ENCODE measurements around the gene SCIN.
A peak's percentile ranks its signal among the peaks of the same experiment; 100 is the strongest.

SCIN gene

DNA sequence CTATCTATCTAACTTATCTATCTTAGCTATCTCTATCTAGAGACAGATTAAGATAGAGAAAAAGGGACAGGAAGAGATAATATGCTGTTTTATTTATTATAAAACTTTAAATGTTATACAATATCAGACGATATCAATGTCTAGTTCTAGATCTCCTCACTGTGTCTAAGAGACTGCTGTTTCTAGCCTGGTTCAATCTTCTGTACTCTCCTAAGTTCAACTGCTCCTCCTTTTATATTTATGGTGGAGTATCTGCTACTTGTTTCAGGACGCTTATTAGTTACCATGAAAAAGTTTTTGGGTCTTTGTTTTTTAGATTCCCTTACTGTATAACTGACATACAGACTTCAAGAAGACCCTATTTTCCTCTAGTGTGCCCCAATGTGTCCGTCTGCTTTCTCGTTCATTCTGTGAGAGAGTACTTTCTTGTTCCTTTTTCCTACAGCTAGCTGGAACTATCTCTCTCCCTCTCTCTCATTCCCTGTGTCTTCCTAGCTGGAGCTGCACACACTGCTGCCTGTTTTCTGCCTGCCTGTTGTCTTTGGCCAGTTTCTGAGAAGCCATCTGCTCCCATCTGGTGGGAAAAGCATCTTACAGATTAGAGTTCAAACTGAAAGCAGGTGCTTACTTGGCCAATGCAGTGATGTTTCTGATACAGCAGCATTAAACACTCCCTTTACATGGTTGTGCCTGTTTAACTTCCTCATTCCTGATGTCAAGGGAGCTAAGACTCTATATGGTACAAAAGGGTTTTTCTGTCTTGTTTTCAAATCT, 67.5 kb downstream of the SCIN start:
- no peak overlapping the region for H2AFZ ChIP-seq (ENCODE audit: low read depth, low read length)
- H3K27me3 ChIP-seq (ENCODE audit: insufficient read depth, low read length, poor library complexity): no peaks in the 10 kb centered on the region
- H3K4me3 ChIP-seq (ENCODE audit: low read depth in 1 of 2, low read length in 2 of 2): no peak overlapping the region
- ATAC-seq (ENCODE audit: insufficient read depth, low read depth) (no peak), DNase-seq (no peak)
- H4K20me1 ChIP-seq (ENCODE audit: insufficient read depth, low read length): no peaks in the 10 kb centered on the region
- no peaks in the 10 kb centered on the region for H3K79me2 ChIP-seq (ENCODE audit: insufficient read depth, low read length)
- no peak overlapping the region for H3K4me2 ChIP-seq (ENCODE audit: insufficient read depth, low read length)
- H3K36me3 ChIP-seq (ENCODE audit: insufficient read depth, low read length): no peaks in the 10 kb centered on the region
- TF ChIP-seq, protein P1, sequence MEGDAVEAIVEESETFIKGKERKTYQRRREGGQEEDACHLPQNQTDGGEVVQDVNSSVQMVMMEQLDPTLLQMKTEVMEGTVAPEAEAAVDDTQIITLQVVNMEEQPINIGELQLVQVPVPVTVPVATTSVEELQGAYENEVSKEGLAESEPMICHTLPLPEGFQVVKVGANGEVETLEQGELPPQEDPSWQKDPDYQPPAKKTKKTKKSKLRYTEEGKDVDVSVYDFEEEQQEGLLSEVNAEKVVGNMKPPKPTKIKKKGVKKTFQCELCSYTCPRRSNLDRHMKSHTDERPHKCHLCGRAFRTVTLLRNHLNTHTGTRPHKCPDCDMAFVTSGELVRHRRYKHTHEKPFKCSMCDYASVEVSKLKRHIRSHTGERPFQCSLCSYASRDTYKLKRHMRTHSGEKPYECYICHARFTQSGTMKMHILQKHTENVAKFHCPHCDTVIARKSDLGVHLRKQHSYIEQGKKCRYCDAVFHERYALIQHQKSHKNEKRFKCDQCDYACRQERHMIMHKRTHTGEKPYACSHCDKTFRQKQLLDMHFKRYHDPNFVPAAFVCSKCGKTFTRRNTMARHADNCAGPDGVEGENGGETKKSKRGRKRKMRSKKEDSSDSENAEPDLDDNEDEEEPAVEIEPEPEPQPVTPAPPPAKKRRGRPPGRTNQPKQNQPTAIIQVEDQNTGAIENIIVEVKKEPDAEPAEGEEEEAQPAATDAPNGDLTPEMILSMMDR (IDR thresholded peaks at IDR 0.05; ENCODE audit: borderline replicate concordance, extremely low read depth, low read length, poor library complexity, severe bottlenecking): no peak
- TF ChIP-seq EZH2 (IDR thresholded peaks at IDR 0.05; ENCODE audit: borderline replicate concordance, low read depth, low read length, severe bottlenecking): no peak
- H3K9ac ChIP-seq (ENCODE audit: low read depth, low read length): no peak overlapping the region
- no peaks in the 10 kb centered on the region for H3K4me1 ChIP-seq (ENCODE audit: insufficient read depth, low read length)
- no peak overlapping the region for H3K27ac ChIP-seq (ENCODE audit: low read length)
- H3K9me3 ChIP-seq (ENCODE audit: insufficient read depth, low read length, severe bottlenecking): no peaks in the 10 kb centered on the region

DNA sequence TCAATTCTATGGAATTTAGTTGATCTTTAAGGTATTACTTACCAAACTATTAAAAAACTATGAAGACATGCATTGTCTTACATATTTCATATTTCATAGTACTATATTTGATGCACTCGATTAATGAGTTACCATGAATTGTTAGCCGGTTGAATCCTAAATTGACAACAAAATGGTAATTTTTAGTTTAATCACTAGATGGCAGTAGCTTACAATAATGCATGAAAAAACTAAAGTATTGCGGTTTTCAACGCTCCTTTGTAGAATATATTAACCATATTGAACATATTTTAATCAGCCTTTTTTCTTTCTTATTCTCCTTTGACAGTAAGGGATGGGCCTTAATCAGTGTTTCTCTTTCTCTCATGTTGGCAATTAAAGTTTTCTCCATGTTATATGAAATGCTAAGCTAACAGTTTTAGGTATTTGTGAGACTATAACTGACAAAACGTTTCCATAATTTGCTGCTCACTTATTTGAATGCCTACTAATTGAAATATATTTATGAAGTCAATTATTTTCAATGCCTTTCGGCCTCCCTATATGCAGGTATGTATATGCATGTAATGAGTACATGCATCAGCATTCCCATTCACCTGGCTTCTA, 68.4 kb downstream of the SCIN start:
- ATAC-seq (ENCODE audit: insufficient read depth, low read depth) (peak; percentile 40; the same call in 1 of the 3 replicates), DNase-seq (no peak)
- Histone ChIP-seq H3K27me3 (ENCODE audit: insufficient read depth, low read length, poor library complexity) (no peaks in the 10 kb centered on the region), H3K4me2 (ENCODE audit: insufficient read depth, low read length) (no peak overlapping the region), H2AFZ (ENCODE audit: low read depth, low read length) (no peak overlapping the region), H3K4me3 (ENCODE audit: low read depth in 1 of 2, low read length in 2 of 2) (no peak overlapping the region), H3K9ac (ENCODE audit: low read depth, low read length) (no peak overlapping the region), H3K4me1 (ENCODE audit: insufficient read depth, low read length) (no peaks in the 10 kb centered on the region), H3K27ac (ENCODE audit: low read length) (no peak overlapping the region), H3K36me3 (ENCODE audit: insufficient read depth, low read length) (no peaks in the 10 kb centered on the region), H4K20me1 (ENCODE audit: insufficient read depth, low read length) (no peaks in the 10 kb centered on the region), H3K79me2 (ENCODE audit: insufficient read depth, low read length) (no peaks in the 10 kb centered on the region), H3K9me3 (ENCODE audit: insufficient read depth, low read length, severe bottlenecking) (no peaks in the 10 kb centered on the region)
- TF ChIP-seq, protein P1 (IDR thresholded peaks at IDR 0.05; ENCODE audit: borderline replicate concordance, extremely low read depth, low read length, poor library complexity, severe bottlenecking): peak; percentile 67
- no peak for TF ChIP-seq EZH2 (IDR thresholded peaks at IDR 0.05; ENCODE audit: borderline replicate concordance, low read depth, low read length, severe bottlenecking)

DNA sequence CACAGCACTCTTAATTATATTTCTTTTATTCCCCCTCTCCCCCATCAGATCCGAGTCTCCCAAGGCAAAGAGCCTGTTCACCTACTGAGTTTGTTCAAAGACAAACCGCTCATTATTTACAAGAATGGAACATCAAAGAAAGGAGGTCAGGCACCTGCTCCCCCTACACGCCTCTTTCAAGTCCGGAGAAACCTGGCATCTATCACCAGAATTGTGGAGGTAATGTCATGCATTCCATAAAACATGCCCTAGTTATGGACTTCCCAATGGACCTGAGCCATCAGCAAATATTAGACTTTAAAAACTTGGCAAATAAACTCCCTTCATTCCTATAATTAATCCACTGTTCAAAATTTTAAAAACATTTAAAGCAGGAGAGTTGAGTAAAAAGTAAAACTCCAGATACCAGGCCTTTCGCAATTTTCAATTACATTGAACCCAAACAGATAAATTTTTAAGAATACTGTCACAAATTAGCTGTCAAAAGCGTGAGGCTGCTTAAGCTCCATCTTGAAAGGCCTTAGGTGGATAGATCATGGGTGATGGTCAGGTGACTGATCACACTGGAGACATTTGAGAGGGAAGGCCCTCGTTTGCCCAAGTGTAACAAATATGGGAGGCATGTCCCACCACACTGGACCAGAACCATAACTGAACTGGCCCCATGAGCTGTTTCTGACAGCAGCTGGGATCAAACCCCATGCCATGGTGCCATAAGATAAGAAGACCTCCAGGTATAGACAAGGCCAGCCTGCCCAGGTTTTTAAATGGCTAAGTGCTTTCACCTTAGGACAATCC, 70.0 kb downstream of the SCIN start:
- DNase-seq: no peak
- TF ChIP-seq, protein P1 (IDR thresholded peaks at IDR 0.05; ENCODE audit: borderline replicate concordance, extremely low read depth, low read length, poor library complexity, severe bottlenecking): no peak
- no peak for TF ChIP-seq EZH2 (IDR thresholded peaks at IDR 0.05; ENCODE audit: borderline replicate concordance, low read depth, low read length, severe bottlenecking)

More for the DNA sequence above, 70.0 kb downstream of the SCIN start:
- Histone ChIP-seq H3K36me3 (ENCODE audit: insufficient read depth, low read length) (no peaks in the 10 kb centered on the region), H3K4me3 (ENCODE audit: low read depth in 1 of 2, low read length in 2 of 2) (no peak overlapping the region), H2AFZ (ENCODE audit: low read depth, low read length) (no peak overlapping the region), H3K79me2 (ENCODE audit: insufficient read depth, low read length) (no peaks in the 10 kb centered on the region), H4K20me1 (ENCODE audit: insufficient read depth, low read length) (no peaks in the 10 kb centered on the region), H3K9ac (ENCODE audit: low read depth, low read length) (no peak overlapping the region), H3K27me3 (ENCODE audit: insufficient read depth, low read length, poor library complexity) (no peaks in the 10 kb centered on the region), H3K27ac (ENCODE audit: low read length) (no peak overlapping the region), H3K4me1 (ENCODE audit: insufficient read depth, low read length) (no peaks in the 10 kb centered on the region), H3K4me2 (ENCODE audit: insufficient read depth, low read length) (no peak overlapping the region), H3K9me3 (ENCODE audit: insufficient read depth, low read length, severe bottlenecking) (no peaks in the 10 kb centered on the region)
- no peak for ATAC-seq (ENCODE audit: insufficient read depth, low read depth)

All from DND-41 (cell line).